Neutrophil (primary cell): ENCODE results near the gene APBA3.

Source experiments
- H3K27ac ChIP-seq: fragments of 200-600 bp; sonication (generic); 2 replicates; pipeline ENCODE4 v1.5.1; 2016; ENCODE audit warnings: mild to moderate bottlenecking, moderate library complexity
- H3K27me3 ChIP-seq: fragments of 200-600 bp; sonication (generic); 2 replicates; pipeline ENCODE4 v1.6.0; 2016; ENCODE audit warnings: mild to moderate bottlenecking
- H3K36me3 ChIP-seq: fragments of 200-600 bp; sonication (generic); 2 replicates; pipeline ENCODE4 v1.5.1; 2017
- H3K4me1 ChIP-seq, 2 experiments: fragments of 200-600 bp in 1 of 2; sonication (generic) in 1 of 2; 1 replicate in 1 of 2; 2 replicates in 1 of 2; pipeline versions ENCODE4 v1.5.1 to v1.6.1; 2013 to 2016; ENCODE audit warnings: low read depth in 1 of 2, low read length in 1 of 2, mild to moderate bottlenecking in 1 of 2, moderate library complexity in 1 of 2; ENCODE audit not compliant: control insufficient read depth in 1 of 2, insufficient read depth in 1 of 2
- H3K4me3 ChIP-seq, 2 experiments: fragments of 200-600 bp in 1 of 2; sonication (generic) in 1 of 2; 1 replicate in 1 of 2; 2 replicates in 1 of 2; pipeline ENCODE4 v1.5.1; 2013 to 2016; ENCODE audit warnings: low read depth in 1 of 2, low read length in 1 of 2, mild to moderate bottlenecking in 1 of 2, moderate library complexity in 1 of 2
- H3K9me3 ChIP-seq: fragments of 200-600 bp; sonication (generic); 2 replicates; pipeline ENCODE4 v1.5.1; 2016
- TF ChIP-seq, protein P1 (sequence below): fragments of 200-600 bp; sonication (generic); IDR thresholded peaks from 2 replicates; pipeline ENCODE4 v1.5.1; 2016; ENCODE audit warnings: antibody characterized with exemption

APBA3 gene

GRCh38 chr19:3803114-3803888 lies 41.8 kb upstream of the APBA3 start:
- Histone ChIP-seq H3K9me3 (no peaks in the 10 kb centered on the region), H3K27me3 (peaks cover 54% of the 10 kb centered on the region), H3K4me1 (peaks cover 16 to 21% of the 10 kb centered on the region in 2 experiments), H3K4me3 (no peak overlapping the region), H3K27ac (no peak overlapping the region), H3K36me3 (no peaks in the 10 kb centered on the region)
- TF ChIP-seq, protein P1, sequence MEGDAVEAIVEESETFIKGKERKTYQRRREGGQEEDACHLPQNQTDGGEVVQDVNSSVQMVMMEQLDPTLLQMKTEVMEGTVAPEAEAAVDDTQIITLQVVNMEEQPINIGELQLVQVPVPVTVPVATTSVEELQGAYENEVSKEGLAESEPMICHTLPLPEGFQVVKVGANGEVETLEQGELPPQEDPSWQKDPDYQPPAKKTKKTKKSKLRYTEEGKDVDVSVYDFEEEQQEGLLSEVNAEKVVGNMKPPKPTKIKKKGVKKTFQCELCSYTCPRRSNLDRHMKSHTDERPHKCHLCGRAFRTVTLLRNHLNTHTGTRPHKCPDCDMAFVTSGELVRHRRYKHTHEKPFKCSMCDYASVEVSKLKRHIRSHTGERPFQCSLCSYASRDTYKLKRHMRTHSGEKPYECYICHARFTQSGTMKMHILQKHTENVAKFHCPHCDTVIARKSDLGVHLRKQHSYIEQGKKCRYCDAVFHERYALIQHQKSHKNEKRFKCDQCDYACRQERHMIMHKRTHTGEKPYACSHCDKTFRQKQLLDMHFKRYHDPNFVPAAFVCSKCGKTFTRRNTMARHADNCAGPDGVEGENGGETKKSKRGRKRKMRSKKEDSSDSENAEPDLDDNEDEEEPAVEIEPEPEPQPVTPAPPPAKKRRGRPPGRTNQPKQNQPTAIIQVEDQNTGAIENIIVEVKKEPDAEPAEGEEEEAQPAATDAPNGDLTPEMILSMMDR = no peak

- H3K4me1 ChIP-seq = peaks cover 16 to 21% of the 10 kb centered on the region in 2 experiments
- peak overlapping the region; percentile 38 to 63 for H3K4me3 ChIP-seq
- TF ChIP-seq, protein P1 = no peak
- H3K36me3 ChIP-seq = no peaks in the 10 kb centered on the region
- H3K27ac ChIP-seq = peak overlapping the region; percentile 63
- peaks cover 57% of the 10 kb centered on the region for H3K27me3 ChIP-seq
- H3K9me3 ChIP-seq = no peaks in the 10 kb centered on the region
Observed at GRCh38 chr19:3801412-3802096, 40.1 kb upstream of the APBA3 start.

DNA sequence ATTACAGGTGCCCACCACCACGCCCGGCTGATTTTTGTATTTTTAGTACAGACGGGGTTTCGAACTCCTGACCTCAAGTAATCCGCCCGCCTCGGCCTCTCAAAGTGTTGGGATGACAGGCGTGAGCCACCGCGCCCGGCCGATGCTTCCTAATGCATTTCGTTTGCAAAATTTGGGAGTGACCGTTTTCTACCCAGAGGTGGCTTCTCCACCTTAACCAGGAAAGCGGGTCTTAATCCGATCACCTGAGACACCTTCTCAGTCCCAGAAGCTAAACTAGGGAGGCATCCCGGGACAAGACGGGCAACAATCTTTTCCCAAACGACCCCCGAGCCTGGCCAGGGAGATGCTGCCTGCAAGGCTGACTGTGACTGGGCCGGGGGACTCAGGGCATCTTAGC lies 39.5 kb upstream of the APBA3 start:
- Histone ChIP-seq H3K4me3 (peak overlapping the region in 1 of 2 experiments; percentile 63), H3K9me3 (no peaks in the 10 kb centered on the region), H3K27me3 (peaks cover 57% of the 10 kb centered on the region), H3K27ac (peak overlapping the region; percentile 63), H3K4me1 (peaks cover 16 to 21% of the 10 kb centered on the region in 2 experiments), H3K36me3 (no peaks in the 10 kb centered on the region)
- TF ChIP-seq, protein P1 = no peak

- H3K4me1 ChIP-seq = peaks cover 16 to 21% of the 10 kb centered on the region in 2 experiments
- no peak overlapping the region for H3K27ac ChIP-seq
- H3K9me3 ChIP-seq = no peaks in the 10 kb centered on the region
- H3K27me3 ChIP-seq = peaks cover 51% of the 10 kb centered on the region
- no peak overlapping the region for H3K4me3 ChIP-seq
- TF ChIP-seq, protein P1 = no peak
- no peaks in the 10 kb centered on the region for H3K36me3 ChIP-seq
Observed at GRCh38 chr19:3798137-3798536, 36.6 kb upstream of the APBA3 start.

- no peak overlapping the region for H3K4me3 ChIP-seq
- no peak overlapping the region for H3K27ac ChIP-seq
- peaks cover 9 to 12% of the 10 kb centered on the region in 2 experiments for H3K4me1 ChIP-seq
- H3K9me3 ChIP-seq = no peaks in the 10 kb centered on the region
- TF ChIP-seq, protein P1 = no peak
- peaks cover 33% of the 10 kb centered on the region for H3K27me3 ChIP-seq
- H3K36me3 ChIP-seq = no peaks in the 10 kb centered on the region
Observed at GRCh38 chr19:3796358-3796757, 34.9 kb upstream of the APBA3 start.
